SK-N-SH treated with all-trans-retinoic acid at 6 μM for 48 hours (cell line): Measurements from ENCODE around the gene ABCC12.
A peak's percentile ranks its signal among the peaks of the same experiment; 100 is the strongest.

Source experiments
- ATAC-seq: fragments of 200-7000 bp; cut with Tn5 transposase; 3 replicates; pipeline ENCODE4 v1.9.1; 2020; ENCODE audit warnings: mild to moderate bottlenecking, moderate library complexity
- ARNTL ChIP-seq: fragments of 450-650 bp; formaldehyde crosslinking; IDR thresholded peaks from 2 replicates; pipeline ENCODE4 v1.5.0; 2020; ENCODE audit warnings: low read depth, mild to moderate bottlenecking, moderate library complexity, borderline replicate concordance
- BACH2 ChIP-seq: fragments of 250-450 bp; sonication (Bioruptor Pico); IDR thresholded peaks from 2 replicates; pipeline ENCODE4 v1.9.0; 2021; ENCODE audit warnings: mild to moderate bottlenecking, borderline replicate concordance
- CREB5 ChIP-seq: fragments of 250-450 bp; sonication (Bioruptor Pico); IDR thresholded peaks from 2 replicates; pipeline ENCODE4 v1.5.1; 2020; ENCODE audit warnings: low read depth, mild to moderate bottlenecking, moderate library complexity
- CSDC2 ChIP-seq: fragments of 250-450 bp; sonication (Bioruptor Pico); IDR thresholded peaks from 2 replicates; pipeline ENCODE4 v1.5.0; 2020; ENCODE audit warnings: mild to moderate bottlenecking, moderate library complexity
- ESRRG ChIP-seq: fragments of 250-450 bp; sonication (Bioruptor Pico); IDR thresholded peaks from 2 replicates; pipeline ENCODE4 v1.6.1; 2021; ENCODE audit warnings: mild to moderate bottlenecking
- GLIS3 ChIP-seq: fragments of 250-450 bp; sonication (Bioruptor Pico); IDR thresholded peaks from 2 replicates; pipeline ENCODE4 v1.5.0; 2020; ENCODE audit warnings: mild to moderate bottlenecking, moderate library complexity
- ISL1 ChIP-seq: fragments of 250-450 bp; sonication (Bioruptor Pico); IDR thresholded peaks from 2 replicates; pipeline ENCODE4 v2.1.2; 2022; ENCODE audit warnings: mild to moderate bottlenecking, moderate library complexity
- OSR1 ChIP-seq: fragments of 250-450 bp; sonication (Bioruptor Pico); IDR thresholded peaks from 2 replicates; pipeline ENCODE4 v1.8.0; 2022; ENCODE audit warnings: moderate library complexity, mild to moderate bottlenecking, inconsistent platforms
- PATZ1 ChIP-seq: fragments of 250-450 bp; sonication (Bioruptor Pico); IDR thresholded peaks from 2 replicates; pipeline ENCODE4 v1.8.0; 2020; ENCODE audit warnings: mild to moderate bottlenecking, moderate library complexity, borderline replicate concordance
- POU6F1 ChIP-seq: fragments of 250-450 bp; sonication (Bioruptor Pico); IDR thresholded peaks from 2 replicates; pipeline ENCODE4 v1.8.0; 2021; ENCODE audit warnings: low read depth, mild to moderate bottlenecking, moderate library complexity, borderline replicate concordance
- PPARA ChIP-seq: fragments of 250-450 bp; sonication (Bioruptor Pico); IDR thresholded peaks from 2 replicates; pipeline ENCODE4 v1.5.0; 2020; ENCODE audit warnings: mild to moderate bottlenecking, borderline replicate concordance
- RARB ChIP-seq: fragments of 250-450 bp; sonication (Bioruptor Pico); IDR thresholded peaks from 2 replicates; pipeline ENCODE4 v1.8.0; 2021; ENCODE audit warnings: mild to moderate bottlenecking, moderate library complexity
- SNAI2 ChIP-seq: fragments of 250-450 bp; sonication (Bioruptor Pico); IDR thresholded peaks from 2 replicates; pipeline ENCODE4 v1.5.0; 2020; ENCODE audit warnings: mild to moderate bottlenecking, moderate library complexity
- TCF4 ChIP-seq: fragments of 250-450 bp; sonication (Bioruptor Pico); IDR thresholded peaks from 2 replicates; pipeline ENCODE4 v1.8.0; 2021; ENCODE audit warnings: mild to moderate bottlenecking, moderate library complexity, borderline replicate concordance
- TOX ChIP-seq: fragments of 250-450 bp; sonication (Bioruptor Pico); IDR thresholded peaks from 2 replicates; pipeline ENCODE4 v1.8.0; 2021; ENCODE audit warnings: mild to moderate bottlenecking, moderate library complexity, borderline replicate concordance
- TSHZ2 ChIP-seq: fragments of 250-450 bp; sonication (Bioruptor Pico); IDR thresholded peaks from 2 replicates; pipeline ENCODE4 v1.5.0; 2020; ENCODE audit warnings: mild to moderate bottlenecking, moderate library complexity
- ZC3H10 ChIP-seq: fragments of 250-450 bp; sonication (Bioruptor Pico); IDR thresholded peaks from 2 replicates; pipeline ENCODE4 v1.5.1; 2021; ENCODE audit warnings: mild to moderate bottlenecking, moderate library complexity
- ZFP3 ChIP-seq: fragments of 250-450 bp; sonication (Bioruptor Pico); IDR thresholded peaks from 2 replicates; pipeline ENCODE4 v1.5.0; 2020; ENCODE audit warnings: mild to moderate bottlenecking, moderate library complexity
- ZFP30 ChIP-seq: fragments of 450-650 bp; formaldehyde crosslinking; IDR thresholded peaks from 2 replicates; pipeline ENCODE4 v1.5.0; 2022; ENCODE audit warnings: mild to moderate bottlenecking, moderate library complexity
- ZNF565 ChIP-seq: fragments of 450-650 bp; formaldehyde crosslinking; conservative IDR thresholded peaks from 2 replicates; pipeline ENCODE4 v1.5.0; 2020; ENCODE audit warnings: low read depth, mild to moderate bottlenecking, moderate library complexity
- ZNF70 ChIP-seq: fragments of 450-650 bp; formaldehyde crosslinking; IDR thresholded peaks from 2 replicates; pipeline ENCODE4 v1.5.0; 2020; ENCODE audit warnings: mild to moderate bottlenecking, moderate library complexity
- TF ChIP-seq, protein P1 (sequence below): fragments of 250-450 bp; sonication (Bioruptor Pico); IDR thresholded peaks from 2 replicates; pipeline ENCODE4 v1.5.1; 2021; ENCODE audit warnings: mild to moderate bottlenecking, moderate library complexity

Gene ABCC12

DNA sequence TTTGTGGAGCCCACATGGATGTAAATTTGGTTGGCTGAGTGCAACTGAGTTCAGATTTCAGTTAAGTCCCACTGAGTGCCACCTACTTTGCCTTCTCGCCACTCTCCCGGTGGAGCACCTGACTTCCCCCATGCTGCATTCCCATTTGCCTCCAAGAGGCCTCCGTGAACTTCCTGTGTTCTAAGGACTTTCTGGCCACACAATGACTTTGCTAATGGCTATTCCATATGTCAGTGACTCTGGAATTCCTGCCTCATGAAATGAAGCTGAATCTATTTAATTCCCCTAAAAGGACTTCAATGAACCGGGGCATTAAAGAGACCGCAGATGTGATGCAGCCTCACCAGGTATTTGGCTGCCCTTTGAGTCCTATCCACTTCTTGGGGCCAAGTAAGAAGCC, 29.9 kb downstream of the ABCC12 start:
- no peak for TF ChIP-seq ZC3H10 (CRISPR knock-in tag)
- no peak for TF ChIP-seq ARNTL
- TF ChIP-seq RARB: no peak
- no peak for TF ChIP-seq PPARA (CRISPR knock-in tag)
- TF ChIP-seq TCF4 (CRISPR knock-in tag): no peak
- no peak for ATAC-seq

DNA sequence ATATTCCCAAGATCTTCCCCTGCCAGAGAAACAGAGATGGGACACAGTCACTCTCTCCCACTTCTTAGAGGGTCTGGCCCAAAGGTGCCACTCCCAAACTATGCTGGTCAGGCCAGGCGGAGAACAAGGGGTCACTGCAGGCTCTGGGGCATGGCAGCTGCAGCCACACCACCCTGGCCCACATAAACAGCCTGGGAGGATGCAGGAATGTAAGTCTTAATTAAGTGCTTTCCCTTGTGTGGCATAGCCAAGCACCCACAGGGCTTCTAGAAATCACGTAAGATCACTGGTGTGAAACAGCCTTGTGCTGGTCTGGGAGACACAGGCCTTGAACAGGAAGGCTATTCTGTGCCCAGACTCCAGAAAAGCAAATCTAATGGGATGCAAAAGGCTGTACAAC, 31.5 kb downstream of the ABCC12 start:
- TF ChIP-seq CREB5 (no peak), POU6F1 (CRISPR knock-in tag) (no peak), GLIS3 (no peak), BACH2 (CRISPR knock-in tag) (no peak), OSR1 (CRISPR knock-in tag) (no peak), CSDC2 (no peak), ZNF70 (CRISPR knock-in tag) (no peak), ARNTL (no peak), TCF4 (CRISPR knock-in tag) (no peak), ZFP30 (CRISPR knock-in tag) (no peak), TSHZ2 (no peak)
- TF ChIP-seq, protein P1, sequence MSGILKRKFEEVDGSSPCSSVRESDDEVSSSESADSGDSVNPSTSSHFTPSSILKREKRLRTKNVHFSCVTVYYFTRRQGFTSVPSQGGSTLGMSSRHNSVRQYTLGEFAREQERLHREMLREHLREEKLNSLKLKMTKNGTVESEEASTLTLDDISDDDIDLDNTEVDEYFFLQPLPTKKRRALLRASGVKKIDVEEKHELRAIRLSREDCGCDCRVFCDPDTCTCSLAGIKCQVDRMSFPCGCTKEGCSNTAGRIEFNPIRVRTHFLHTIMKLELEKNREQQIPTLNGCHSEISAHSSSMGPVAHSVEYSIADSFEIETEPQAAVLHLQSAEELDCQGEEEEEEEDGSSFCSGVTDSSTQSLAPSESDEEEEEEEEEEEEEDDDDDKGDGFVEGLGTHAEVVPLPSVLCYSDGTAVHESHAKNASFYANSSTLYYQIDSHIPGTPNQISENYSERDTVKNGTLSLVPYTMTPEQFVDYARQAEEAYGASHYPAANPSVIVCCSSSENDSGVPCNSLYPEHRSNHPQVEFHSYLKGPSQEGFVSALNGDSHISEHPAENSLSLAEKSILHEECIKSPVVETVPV (CRISPR knock-in tag): no peak
- TF ChIP-seq, all 23 proteins: peak for 0
- no peak for ATAC-seq

DNA sequence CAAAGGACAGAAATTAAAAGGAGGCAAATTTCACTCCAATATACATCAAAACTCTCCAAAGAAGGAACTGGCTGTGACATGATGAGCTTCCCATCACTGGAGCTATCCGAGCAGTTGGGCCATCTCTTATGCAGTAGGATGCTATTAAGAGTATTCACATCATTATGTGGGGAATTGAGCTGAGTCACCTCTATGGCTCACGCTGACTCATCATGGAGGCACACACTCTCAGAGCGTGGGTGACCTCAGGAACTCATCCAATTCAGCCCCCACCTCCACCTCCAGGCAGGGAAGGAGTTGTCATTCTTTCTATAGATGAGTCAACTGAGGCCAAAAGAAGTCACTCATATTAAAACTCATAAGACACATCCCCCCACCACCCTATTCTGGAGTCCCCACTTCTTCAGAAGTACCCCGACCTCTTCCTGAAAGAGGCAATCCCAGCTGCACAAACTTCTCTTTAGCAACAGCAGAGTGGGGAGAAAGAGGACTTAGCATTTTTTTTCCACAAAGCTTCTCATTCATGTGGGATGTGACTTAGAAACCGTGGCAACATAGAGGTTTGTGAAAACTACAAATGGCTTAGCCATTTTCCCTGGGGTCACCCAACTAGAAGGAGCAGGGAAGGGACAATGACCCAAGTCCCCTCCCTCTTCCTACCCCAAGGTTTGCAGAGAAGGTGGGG, 32.5 kb downstream of the ABCC12 start:
- ATAC-seq: peak; percentile 83
- no peak for TF ChIP-seq OSR1 (CRISPR knock-in tag)
- no peak for TF ChIP-seq POU6F1 (CRISPR knock-in tag)
- TF ChIP-seq ESRRG (CRISPR knock-in tag): no peak
- no peak for TF ChIP-seq ZNF70 (CRISPR knock-in tag)
- TF ChIP-seq ARNTL: no peak
- TF ChIP-seq, protein P1 (CRISPR knock-in tag): no peak
- TF ChIP-seq ZFP30 (CRISPR knock-in tag): no peak
- TF ChIP-seq ZNF565 (CRISPR knock-in tag): no peak
- peak; percentile 60; the same call in 1 of the 2 replicates for TF ChIP-seq ISL1 (CRISPR knock-in tag)
- TF ChIP-seq PPARA (CRISPR knock-in tag): no peak
- TF ChIP-seq ZC3H10 (CRISPR knock-in tag): no peak
- TF ChIP-seq SNAI2 (CRISPR knock-in tag): no peak
- TF ChIP-seq PATZ1 (CRISPR knock-in tag): peak; percentile 86; the same call in 1 of the 2 replicates
- TF ChIP-seq TOX (CRISPR knock-in tag): no peak
- TF ChIP-seq CSDC2: no peak
- 0 out of 2 replicates have a peak, but pooled peaks have one; percentile 40 for TF ChIP-seq ZFP3 (CRISPR knock-in tag)
- no peak for TF ChIP-seq TCF4 (CRISPR knock-in tag)
- TF ChIP-seq BACH2 (CRISPR knock-in tag): no peak
